IMR-90 (cell line): ENCODE results near the gene PRPSAP1. TPM values are rescaled to one million over a fixed set of nuclear protein-coding genes. Genes with fewer than 3 reads are reported as not detected.

Source experiments
- ATAC-seq: fragments of 200-7000 bp; cut with Tn5 transposase; 2 replicates; pipeline ENCODE4 v1.9.1; 2020; ENCODE audit warnings: low read depth, mild to moderate bottlenecking, moderate library complexity
- BruUV-seq: library from RNA; stranded (reverse); fragments of 400-500 nt; replicated peaks from 2 replicates; lab custom pipeline; 2021; lab: Mats Ljungman, UMichigan
- CTCF ChIA-PET: fragments of 300-600 bp; formaldehyde crosslinking; extraction: SDS; loops from one replicate; lab custom pipeline; 2021; ENCODE audit warnings: antibody characterized with exemption; lab: Yijun Ruan, JAX
- POLR2A ChIA-PET: fragments of 300-600 bp; sonication (Branson Sonifier 250); formaldehyde crosslinking; loops from one replicate; lab custom pipeline; 2022; ENCODE audit warnings: antibody characterized with exemption; ENCODE audit not compliant: unreplicated experiment; lab: Charles Lee
- DNase-seq: peaks from one replicate; pipeline ENCODE4 v3.0.0; 2013
- H2AFZ ChIP-seq: replicated peaks from 2 replicates; pipeline ENCODE3; 2013; ENCODE audit warnings: low read length, mild to moderate bottlenecking; ENCODE audit not compliant: poor library complexity
- H2AK5ac ChIP-seq: 2 replicates; pipeline ENCODE4 v1.6.1; 2013; ENCODE audit warnings: low read depth, low read length, inconsistent platforms
- H2AK9ac ChIP-seq: replicated peaks from 2 replicates; pipeline ENCODE3; 2013; ENCODE audit warnings: mild to moderate bottlenecking, low read depth, low read length, moderate library complexity; ENCODE audit not compliant: poor library complexity
- H2BK120ac ChIP-seq: 2 replicates; pipeline ENCODE4 v1.6.1; 2013; ENCODE audit warnings: low read depth, low read length, inconsistent platforms
- H2BK15ac ChIP-seq: 3 replicates; pipeline ENCODE4 v1.6.1; 2013; ENCODE audit warnings: low read depth, low read length, inconsistent platforms
- H2BK20ac ChIP-seq: 2 replicates; pipeline ENCODE4 v1.6.1; 2013; ENCODE audit warnings: low read depth, mild to moderate bottlenecking, inconsistent platforms, low read length, moderate library complexity
- H2BK5ac ChIP-seq: 2 replicates; pipeline ENCODE4 v1.6.1; 2013; ENCODE audit warnings: mild to moderate bottlenecking, low read depth, low read length, inconsistent platforms; ENCODE audit not compliant: poor library complexity, severe bottlenecking
- H3K14ac ChIP-seq: replicated peaks from 2 replicates; pipeline ENCODE4 v1.6.1; 2013; ENCODE audit warnings: low read depth, low read length, inconsistent platforms
- H3K18ac ChIP-seq: 2 replicates; pipeline ENCODE4 v1.6.1; 2013; ENCODE audit warnings: low read depth, low read length, control low read depth
- H3K23ac ChIP-seq: 2 replicates; pipeline ENCODE4 v1.6.1; 2013; ENCODE audit warnings: low read depth, low read length, inconsistent platforms
- H3K27ac ChIP-seq: 2 replicates; pipeline ENCODE4 v1.5.1; 2013; ENCODE audit warnings: mild to moderate bottlenecking, control low read depth, low read length; ENCODE audit not compliant: insufficient read depth
- H3K27me3 ChIP-seq: 2 replicates; pipeline ENCODE4 v1.6.1; 2013; ENCODE audit warnings: low read length; ENCODE audit not compliant: control insufficient read depth, insufficient read depth
- H3K36me3 ChIP-seq: 2 replicates; pipeline ENCODE4 v1.6.1; 2013; ENCODE audit warnings: low read length, mixed read lengths; ENCODE audit not compliant: control insufficient read depth, insufficient read depth
- H3K4ac ChIP-seq: 2 replicates; pipeline ENCODE4 v1.6.1; 2013; ENCODE audit warnings: low read depth, low read length, inconsistent platforms
- H3K4me1 ChIP-seq: 2 replicates; pipeline ENCODE4 v1.6.1; 2013; ENCODE audit warnings: low read length, mixed read lengths; ENCODE audit not compliant: control insufficient read depth, insufficient read depth
- H3K4me2 ChIP-seq: 2 replicates; pipeline ENCODE4 v1.6.1; 2013; ENCODE audit warnings: low read depth, mild to moderate bottlenecking, control low read depth, low read length, moderate library complexity
- H3K4me3 ChIP-seq: 2 replicates; pipeline ENCODE4 v1.5.1; 2013; ENCODE audit warnings: low read depth, mild to moderate bottlenecking, control low read depth, low read length, moderate library complexity; ENCODE audit not compliant: insufficient read depth
- H3K56ac ChIP-seq: 2 replicates; pipeline ENCODE4 v1.6.1; 2013; ENCODE audit warnings: low read length, inconsistent platforms; ENCODE audit not compliant: insufficient read depth; ENCODE audit errors: extremely low read depth
- H3K79me1 ChIP-seq, 2 experiments: 2 replicates each; pipeline ENCODE4 v1.6.1; 2013; ENCODE audit warnings: low read length in 2 of 2, inconsistent platforms in 1 of 2, low read depth in 1 of 2
- H3K9ac ChIP-seq: 2 replicates; pipeline ENCODE4 v1.6.1; 2013; ENCODE audit warnings: low read depth, low read length, control low read depth
- H3K9me1 ChIP-seq: 2 replicates; pipeline ENCODE4 v1.6.1; 2013; ENCODE audit warnings: low read length, inconsistent platforms; ENCODE audit not compliant: insufficient read depth
- H3K9me3 ChIP-seq: 2 replicates; pipeline ENCODE4 v1.6.1; 2013; ENCODE audit warnings: low read length; ENCODE audit not compliant: control insufficient read depth, insufficient read depth
- H4K20me1 ChIP-seq: 2 replicates; pipeline ENCODE4 v1.6.1; 2013; ENCODE audit warnings: low read length, inconsistent platforms; ENCODE audit not compliant: insufficient read depth
- H4K5ac ChIP-seq: 2 replicates; pipeline ENCODE4 v1.6.1; 2013; ENCODE audit warnings: mild to moderate bottlenecking, low read depth, low read length, control low read depth
- H4K8ac ChIP-seq, 2 experiments: 2 replicates each; pipeline ENCODE4 v1.6.1; 2013; ENCODE audit warnings: low read depth in 2 of 2, low read length in 2 of 2, control low read depth in 1 of 2, inconsistent platforms in 1 of 2
- H4K91ac ChIP-seq: 2 replicates; pipeline ENCODE4 v1.6.1; 2013; ENCODE audit warnings: low read depth, low read length, inconsistent platforms; ENCODE audit not compliant: insufficient read depth
- BHLHE40 ChIP-seq: fragments of 150-350 bp; IDR thresholded peaks from 2 replicates; pipeline ENCODE4 v1.6.1; 2016; ENCODE audit warnings: mild to moderate bottlenecking, low read depth, low read length
- CHD1 ChIP-seq: IDR thresholded peaks from 2 replicates; pipeline ENCODE4 v1.6.1; 2012; ENCODE audit warnings: low read depth, low read length, improper control_type of control experiment
- CTCF ChIP-seq: conservative IDR thresholded peaks from 2 replicates; pipeline ENCODE4 v1.5.1; 2012; ENCODE audit warnings: mild to moderate bottlenecking, low read depth, low read length, improper control_type of control experiment
- ELK1 ChIP-seq: fragments of 150-350 bp; IDR thresholded peaks from 2 replicates; pipeline ENCODE4 v1.6.1; 2016; ENCODE audit warnings: low read depth, mild to moderate bottlenecking, low read length, moderate library complexity, borderline replicate concordance
- FOS ChIP-seq: fragments of 150-350 bp; IDR thresholded peaks from 2 replicates; pipeline ENCODE4 v1.6.1; 2016; ENCODE audit warnings: low read depth, low read length
- MAZ ChIP-seq: IDR thresholded peaks from 2 replicates; pipeline ENCODE4 v1.6.1; 2012; ENCODE audit warnings: low read depth, mild to moderate bottlenecking, low read length, improper control_type of control experiment, moderate library complexity, borderline replicate concordance
- NFE2L2 ChIP-seq: fragments of 150-350 bp; IDR thresholded peaks from 2 replicates; pipeline ENCODE4 v1.6.1; 2016; ENCODE audit warnings: low read depth, mild to moderate bottlenecking, low read length
- POLR2A ChIP-seq: IDR thresholded peaks from 2 replicates; pipeline ENCODE4 v1.6.1; 2012; ENCODE audit warnings: mild to moderate bottlenecking, low read depth, low read length
- RAD21 ChIP-seq: IDR thresholded peaks from 2 replicates; pipeline ENCODE4 v1.6.1; 2012; ENCODE audit warnings: low read length, improper control_type of control experiment
- WGBS, 2 experiments: methylation state at CpG; one replicate each; pipeline versions ENCODE4 v1.1.5 to v1.1.7; 2013; ENCODE audit warnings: missing lambda C conversion rate in 2 of 2; ENCODE audit not compliant: insufficient read length in 1 of 2; ENCODE audit errors: extremely low coverage in 2 of 2; 5-methylcytosine and 5-hydroxymethylcytosine counted together
- dilution Hi-C: fragments of 300-500 bp; cut with HindIII; formaldehyde crosslinking; loops from one replicate; pipeline ENCODE4 v1.14.3; 2018; ENCODE audit warnings: low sequenced_read_pairs; ENCODE audit not compliant: unreplicated experiment
- in situ Hi-C: fragments of 300-500 bp; cut with MboI; formaldehyde crosslinking; loops from 3 replicates; pipeline ENCODE4 v1.14.3; 2019; ENCODE audit warnings: low sequenced_read_pairs, inconsistent platforms, mixed read lengths
- intact Hi-C: fragments of 100-400 bp; cut with micrococcal nuclease; formaldehyde crosslinking; loops from 2 replicates; pipeline ENCODE4 v1.10.0; 2022
- polyA plus RNA-seq, 3 experiments: library from polyadenylated mRNA; depleted of rRNA; stranded (reverse); fragments of >200 nt; gene quantifications; 2 replicates each; pipeline ENCODE4 v1.2.3, GENCODE V29; 2012; ENCODE audit warnings: low replicate concordance in 1 of 3
- total RNA-seq: library from RNA; depleted of rRNA; stranded (reverse); fragments of >200 nt; gene quantifications from 2 replicates; pipeline ENCODE4 v1.2.3, GENCODE V29; 2012

The PRPSAP1 gene
- total and polyA plus RNA-seq, 2 of the 4 experiments (the other 2 are of a cell fraction): 34.4 to 48.6 TPM

- H3K4me3 ChIP-seq: peak overlapping the region; percentile 85
- intact Hi-C loops: no loop called here
- H3K36me3 ChIP-seq: no peaks in the 10 kb centered on the region
- H2BK5ac ChIP-seq: peak overlapping the region; percentile 81
- H4K5ac ChIP-seq: peak overlapping the region; percentile 9; the same call in 1 of the 2 replicates
- no peak overlapping the region for H3K18ac ChIP-seq
- no peaks in the 10 kb centered on the region for H3K9me3 ChIP-seq
- H2AFZ ChIP-seq: peak overlapping the region; percentile 99
- no peak overlapping the region for H2BK15ac ChIP-seq
- peaks cover 4% of the 10 kb centered on the region; the same call in 1 of the 2 replicates for H4K20me1 ChIP-seq
- in situ Hi-C loops: no loop called here
- H2BK120ac ChIP-seq: no peak overlapping the region
- H3K23ac ChIP-seq: peak overlapping the region; percentile 90
- 4% methylated on average over 15 of the region's 51 CpGs; no CpG with 5 or more reads in 1 of the 2 experiments for WGBS, 2 experiments
- H3K4me1 ChIP-seq: peaks cover 4% of the 10 kb centered on the region; the same call in 1 of the 2 replicates
- peak overlapping the region; percentile 23; the same call in 1 of the 2 replicates for H4K91ac ChIP-seq
- peak overlapping the region; percentile 82 to 93; a peak in 2 of 4 replicates for H4K8ac ChIP-seq
- H3K56ac ChIP-seq: peak overlapping the region; percentile 88
- no peaks in the 10 kb centered on the region for H3K9me1 ChIP-seq
- no peak overlapping the region for H2BK20ac ChIP-seq
- H3K27ac ChIP-seq: peak overlapping the region; percentile 93
- ChIA-PET CTCF (interaction anchor here (0.7 to 1.5 kb wide), 3 partner anchors 17 to 45 kb away, joined by 3 to 7 read pairs (median 4); no protein-coding TSS in a partner anchor), POLR2A (no interaction called here)
- no TSS peak for BruUV-seq
- dilution Hi-C loops: no loop called here
- H3K9ac ChIP-seq: peak overlapping the region; percentile 93
- no peak for TF ChIP-seq RAD21
- TF ChIP-seq CTCF: no peak
- TF ChIP-seq BHLHE40: no peak
- TF ChIP-seq ELK1: no peak
- TF ChIP-seq FOS: no peak
- TF ChIP-seq POLR2A: no peak
- no peak for TF ChIP-seq CHD1
- no peak for TF ChIP-seq NFE2L2
- TF ChIP-seq MAZ: no peak
- peak overlapping the region; percentile 74 for H3K14ac ChIP-seq
- H3K27me3 ChIP-seq: no peaks in the 10 kb centered on the region
- peaks cover 4 to 38% of the 10 kb centered on the region in 2 experiments; a peak in 3 of 4 replicates for H3K79me1 ChIP-seq
- H2AK5ac ChIP-seq: peak overlapping the region; percentile 81
- peak overlapping the region; percentile 99 for H2AK9ac ChIP-seq
- peak overlapping the region; percentile 77 for H3K4ac ChIP-seq
- DNase-seq (no peak), ATAC-seq (peak; percentile 28)
- H3K4me2 ChIP-seq: peak overlapping the region; percentile 99
These were observed 615 bp downstream of the PRPSAP1 start for GRCh38 chr17:76353004-76353598.
